GM23248 (cell line): ENCODE measurements around the gene RNLS. TPM values are rescaled to one million over a fixed set of nuclear protein-coding genes. Genes with fewer than 3 reads are reported as not detected.

Experiments
- DNase-seq: peaks from one replicate; pipeline ENCODE4 v3.0.0-alpha.2; 2015
- H2AFZ ChIP-seq: fragments of 200-600 bp; sonication (generic); 2 replicates; pipeline ENCODE4 v1.6.1; 2016; ENCODE audit warnings: antibody characterized with exemption
- H3F3A ChIP-seq: fragments of 200-600 bp; sonication (generic); 2 replicates; pipeline ENCODE4 v1.6.1; 2016; ENCODE audit warnings: mild to moderate bottlenecking, antibody characterized with exemption, mixed run types; ENCODE audit not compliant: insufficient read depth
- H3K27ac ChIP-seq: fragments of 200-600 bp; sonication (generic); 2 replicates; pipeline ENCODE4 v1.5.1; 2016; ENCODE audit warnings: mild to moderate bottlenecking
- H3K27me3 ChIP-seq: fragments of 200-600 bp; sonication (generic); replicated peaks from 2 replicates; pipeline ENCODE4 v1.6.1; 2016; ENCODE audit warnings: mild to moderate bottlenecking; ENCODE audit not compliant: insufficient read depth
- H3K36me3 ChIP-seq: fragments of 200-600 bp; sonication (generic); 2 replicates; pipeline ENCODE4 v1.6.1; 2016; ENCODE audit warnings: low read depth, mild to moderate bottlenecking
- H3K4me1 ChIP-seq: fragments of 200-600 bp; sonication (generic); 2 replicates; pipeline ENCODE4 v1.6.1; 2016; ENCODE audit warnings: mild to moderate bottlenecking; ENCODE audit not compliant: insufficient read depth
- H3K4me2 ChIP-seq: fragments of 200-600 bp; sonication (generic); one replicate; pipeline ENCODE4 v1.6.1; 2016; ENCODE audit warnings: mild to moderate bottlenecking; ENCODE audit not compliant: unreplicated experiment
- H3K4me3 ChIP-seq: fragments of 200-600 bp; sonication (generic); 2 replicates; pipeline ENCODE4 v1.5.1; 2016; ENCODE audit warnings: mild to moderate bottlenecking
- H3K79me2 ChIP-seq: fragments of 200-600 bp; sonication (generic); 2 replicates; pipeline ENCODE4 v1.6.1; 2016; ENCODE audit warnings: mild to moderate bottlenecking; ENCODE audit not compliant: insufficient read depth
- H3K9ac ChIP-seq: fragments of 200-600 bp; sonication (generic); 2 replicates; pipeline ENCODE4 v1.6.1; 2016; ENCODE audit warnings: mild to moderate bottlenecking
- H3K9me2 ChIP-seq: fragments of 200-600 bp; sonication (generic); 2 replicates; pipeline ENCODE4 v1.6.1; 2016; ENCODE audit warnings: mixed run types, mild to moderate bottlenecking, moderate library complexity; ENCODE audit not compliant: insufficient read depth
- H3K9me3 ChIP-seq: fragments of 200-600 bp; sonication (generic); one replicate; pipeline ENCODE4 v1.6.1; 2017; ENCODE audit warnings: low read depth
- H4K20me1 ChIP-seq: fragments of 200-600 bp; sonication (generic); 2 replicates; pipeline ENCODE4 v1.6.0; 2016; ENCODE audit not compliant: insufficient read depth
- EZH2 ChIP-seq: fragments of 200-600 bp; sonication (generic); IDR thresholded peaks from 2 replicates; pipeline ENCODE4 v1.6.1; 2018; ENCODE audit warnings: antibody characterized with exemption, mild to moderate bottlenecking; ENCODE audit not compliant: insufficient read depth, poor library complexity, severe bottlenecking
- EZH2phosphoT487 ChIP-seq: fragments of 200-600 bp; sonication (generic); IDR thresholded peaks from 2 replicates; pipeline ENCODE4 v1.6.1; 2018; ENCODE audit warnings: antibody characterized with exemption, moderate library complexity, mild to moderate bottlenecking, low read depth; ENCODE audit not compliant: insufficient read depth
- WGBS, 2 experiments: methylation state at CpG; one replicate each; pipeline ENCODE4 v1.1.6; 2015 to 2017; ENCODE audit warnings: low lambda C conversion rate in 2 of 2, low coverage in 1 of 2; ENCODE audit errors: missing lambda C conversion rate in 2 of 2; 5-methylcytosine and 5-hydroxymethylcytosine counted together
- in situ Hi-C: fragments of 300-500 bp; cut with MboI; formaldehyde crosslinking; loops from 2 replicates; pipeline ENCODE4 v1.15.0; 2020
- polyA plus RNA-seq: library from polyadenylated mRNA; unstranded; fragments of >200 nt; fragmentation: Nextera tagmentation; extraction: Ambion mirVana; gene quantifications from 2 replicates; pipeline ENCODE4 v1.2.1, GENCODE V29; 2016
- total RNA-seq: library from RNA; depleted of rRNA; stranded (reverse); fragments of >200 nt; shearing (Covaris generic); gene quantifications from 2 replicates; pipeline ENCODE4 v1.2.3, GENCODE V29; 2014

Gene RNLS
- total and polyA plus RNA-seq, 2 experiments from 2014 or later, result 11.5 to 23.1 TPM

DNA sequence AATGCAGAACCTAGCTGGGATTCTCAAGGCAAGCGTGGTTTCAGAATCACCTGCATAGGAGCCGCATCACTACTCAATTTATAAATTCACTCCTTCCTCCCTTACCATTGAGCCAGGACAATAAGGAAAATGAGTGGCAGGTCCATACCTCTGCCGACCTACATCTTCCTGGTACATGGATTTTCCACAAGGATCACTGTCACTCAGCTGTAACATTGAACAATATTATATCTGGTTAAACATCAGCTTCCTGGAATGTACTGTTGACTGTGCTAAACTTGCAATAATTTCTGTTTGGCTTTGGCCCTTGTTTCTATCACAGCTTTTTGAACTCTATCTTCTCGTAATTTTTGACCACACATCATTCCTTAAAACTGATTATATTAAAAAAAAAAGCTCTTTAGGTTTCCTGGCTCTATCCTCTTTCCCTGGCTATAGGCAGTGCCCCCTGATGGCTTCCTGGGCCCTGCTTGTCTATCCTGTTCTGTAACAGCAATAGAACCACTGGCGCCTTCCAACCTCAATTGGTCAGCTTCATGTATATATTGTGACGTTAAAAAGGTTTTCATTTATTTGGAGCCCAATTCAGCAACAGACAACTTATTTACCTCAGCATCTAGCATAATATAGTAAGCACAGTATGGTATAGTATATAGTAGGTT is 59.2 kb downstream of the RNLS start:
- 86 to 90% methylated on average over 6 of the region's 6 CpGs for WGBS, 2 experiments
- Histone ChIP-seq H3K36me3 (no peaks in the 10 kb centered on the region), H3K9me3 (no peaks in the 10 kb centered on the region), H3K27ac (no peak overlapping the region), H3K9ac (no peak overlapping the region), H3K79me2 (no peaks in the 10 kb centered on the region), H3F3A (peaks cover 5% of the 10 kb centered on the region; the same call in 1 of the 2 replicates), H3K4me2 (no peak overlapping the region), H3K27me3 (no peaks in the 10 kb centered on the region), H4K20me1 (no peaks in the 10 kb centered on the region), H3K9me2 (no peaks in the 10 kb centered on the region), H3K4me3 (no peak overlapping the region), H2AFZ (no peak overlapping the region), H3K4me1 (peaks cover 6% of the 10 kb centered on the region; the same call in 1 of the 2 replicates)
- in situ Hi-C loops, result no loop called here
- no peak for DNase-seq
- TF ChIP-seq EZH2, result no peak
- TF ChIP-seq EZH2phosphoT487, result no peak

GRCh38 chr10:88522715-88523114 is 60.4 kb downstream of the RNLS start:
- H3K9me2 ChIP-seq, result no peaks in the 10 kb centered on the region
- no peak overlapping the region for H3K4me2 ChIP-seq
- H3K27me3 ChIP-seq, result no peaks in the 10 kb centered on the region
- no peaks in the 10 kb centered on the region for H3K79me2 ChIP-seq
- H3F3A ChIP-seq, result no peaks in the 10 kb centered on the region
- 65 to 77% methylated on average over 1 of the region's 1 CpG for WGBS, 2 experiments
- no peaks in the 10 kb centered on the region for H3K36me3 ChIP-seq
- no peaks in the 10 kb centered on the region for H4K20me1 ChIP-seq
- no peak for DNase-seq
- no peak for TF ChIP-seq EZH2
- no peak for TF ChIP-seq EZH2phosphoT487
- no peak overlapping the region for H3K9ac ChIP-seq
- H3K9me3 ChIP-seq, result no peaks in the 10 kb centered on the region
- H3K4me1 ChIP-seq, result peaks cover 6% of the 10 kb centered on the region; the same call in 1 of the 2 replicates
- in situ Hi-C loops, result no loop called here
- no peak overlapping the region for H2AFZ ChIP-seq
- H3K27ac ChIP-seq, result no peak overlapping the region
- H3K4me3 ChIP-seq, result no peak overlapping the region

GRCh38 chr10:88521791-88522190 is 61.3 kb downstream of the RNLS start:
- 55 to 70% methylated on average over 1 of the region's 1 CpG for WGBS, 2 experiments
- Histone ChIP-seq H3F3A (no peaks in the 10 kb centered on the region), H3K9ac (no peak overlapping the region), H3K9me2 (no peaks in the 10 kb centered on the region), H3K27ac (no peak overlapping the region), H3K4me1 (peaks cover 6% of the 10 kb centered on the region; the same call in 1 of the 2 replicates), H3K36me3 (no peaks in the 10 kb centered on the region), H2AFZ (no peak overlapping the region), H3K27me3 (no peaks in the 10 kb centered on the region), H3K9me3 (no peaks in the 10 kb centered on the region), H3K4me2 (no peak overlapping the region), H3K79me2 (no peaks in the 10 kb centered on the region), H3K4me3 (no peak overlapping the region), H4K20me1 (no peaks in the 10 kb centered on the region)
- no peak for TF ChIP-seq EZH2phosphoT487
- no peak for TF ChIP-seq EZH2
- DNase-seq, result no peak
- in situ Hi-C loops, result no loop called here

DNA sequence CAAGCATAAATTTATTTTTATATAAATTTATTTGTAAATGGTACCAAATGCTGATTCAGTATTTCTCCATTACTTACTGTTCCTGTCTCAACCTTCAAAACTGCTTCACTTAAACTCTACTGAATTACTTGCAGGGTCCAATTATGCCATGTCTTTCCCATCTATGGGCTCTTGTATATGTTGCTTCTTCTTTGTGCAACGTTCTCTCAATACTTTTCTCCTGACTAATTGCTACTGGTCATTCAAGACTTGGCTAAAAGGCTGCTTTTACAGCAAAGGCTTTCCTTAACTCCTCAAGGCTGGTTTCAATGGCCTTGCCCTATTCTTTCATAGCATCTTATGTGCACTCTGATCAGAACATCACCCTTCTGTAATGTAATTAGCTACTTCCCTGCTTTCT is 67.9 kb downstream of the RNLS start:
- Histone ChIP-seq H4K20me1 (no peaks in the 10 kb centered on the region), H3K79me2 (no peaks in the 10 kb centered on the region), H3K36me3 (no peaks in the 10 kb centered on the region), H3K9ac (no peak overlapping the region), H3K4me3 (no peak overlapping the region), H3K4me1 (no peaks in the 10 kb centered on the region), H3K4me2 (no peak overlapping the region), H3F3A (no peaks in the 10 kb centered on the region), H3K9me2 (no peaks in the 10 kb centered on the region), H3K27me3 (no peaks in the 10 kb centered on the region), H3K27ac (no peak overlapping the region), H3K9me3 (no peaks in the 10 kb centered on the region), H2AFZ (no peak overlapping the region)
- in situ Hi-C loops, result no loop called here
- WGBS, 2 experiments, result 17 to 33% methylated on average over 1 of the region's 1 CpG
- TF ChIP-seq EZH2phosphoT487 (no peak), EZH2 (no peak)
- peak; percentile 47 for DNase-seq
